Natural killer cell treated with Interleukin-12 subunit alpha and Interleukin-12 subunit beta and Interleukin-15 and Interleukin-18, amount 100 ng/mL, for 72 hours (primary cell): ENCODE measurements around the gene MAP4K5. TPM values are rescaled to one million over a fixed set of nuclear protein-coding genes. Genes with fewer than 3 reads are reported as not detected.

ENCODE experiments used
- ATAC-seq, 2 donors: fragments of 150-1000 bp; cut with Tn5 transposase in 1 of 2; sonication (Bioruptor Pico), chemical (Tn5 transposase) in 1 of 2; 2 replicates each; pipeline ENCODE4 v1.10.0; 2021
- DNase-seq: peaks from one replicate; pipeline ENCODE4 v3.0.0; 2022; ENCODE audit warnings: low spot score
- H3K27ac Mint-ChIP-seq, 2 donors: 1 replicate in 1 of 2; 2 replicates in 1 of 2; pipeline ENCODE4 v1.8.0; 2022; ENCODE audit warnings: mixed read lengths in 2 of 2, mild to moderate bottlenecking in 1 of 2, moderate library complexity in 1 of 2
- H3K27me3 Mint-ChIP-seq, 2 donors: 1 replicate in 1 of 2; 2 replicates in 1 of 2; pipeline ENCODE4 v1.8.0; 2022; ENCODE audit warnings: mixed read lengths in 2 of 2
- H3K36me3 Mint-ChIP-seq: one replicate; pipeline ENCODE4 v1.8.0; 2022; ENCODE audit warnings: mixed read lengths
- H3K4me1 Mint-ChIP-seq, 2 donors: 1 replicate in 1 of 2; 2 replicates in 1 of 2; pipeline ENCODE4 v1.8.0; 2022; ENCODE audit warnings: low read depth in 2 of 2, mixed read lengths in 2 of 2, mild to moderate bottlenecking in 1 of 2
- H3K4me3 Mint-ChIP-seq: one replicate; pipeline ENCODE4 v1.8.0; 2022; ENCODE audit warnings: mixed read lengths
- H3K9me3 Mint-ChIP-seq: 2 replicates; pipeline ENCODE4 v1.8.0; 2022; ENCODE audit warnings: mixed read lengths
- total RNA-seq, 2 donors: library from RNA; stranded (reverse); gene quantifications; one replicate each; pipeline ENCODE4 v1.2.3, GENCODE V29; 2022

Gene MAP4K5
- total RNA-seq, 2 donors from 2014 or later = 48.7 to 59.3 TPM

- Mint-ChIP-seq H3K4me3 (peak overlapping the region; percentile 79), H3K4me1 (peaks cover 10 to 15% of the 10 kb centered on the region in 2 donors), H3K9me3 (no peaks in the 10 kb centered on the region), H3K27ac (peak overlapping the region; percentile 14 to 69), H3K36me3 (no peaks in the 10 kb centered on the region), H3K27me3 (peaks cover 0 to 2% of the 10 kb centered on the region in 2 donors)
- ATAC-seq = no peak
- DNase-seq = no peak
These were observed 134.8 kb downstream of the MAP4K5 start for GRCh38 chr14:50397390-50398188.

GRCh38 chr14:50396631-50397389, 135.6 kb downstream of the MAP4K5 start, which contains the start of gene CDKL1:
TSS of gene CDKL1 (minus strand) at chr14:50396881. CDS start at chr14:50395868, 1,013 bp downstream.
- H3K9me3 Mint-ChIP-seq = no peaks in the 10 kb centered on the region
- H3K36me3 Mint-ChIP-seq = no peaks in the 10 kb centered on the region

GRCh38 chr14:50395448-50395847, 136.9 kb downstream of the MAP4K5 start:
- peaks cover 10 to 15% of the 10 kb centered on the region in 2 donors for H3K4me1 Mint-ChIP-seq
- DNase-seq (no peak), ATAC-seq (no peak)
- peaks cover 0 to 2% of the 10 kb centered on the region in 2 donors for H3K27me3 Mint-ChIP-seq
- H3K9me3 Mint-ChIP-seq = no peaks in the 10 kb centered on the region
- H3K4me3 Mint-ChIP-seq = peak overlapping the region; percentile 89
- no peaks in the 10 kb centered on the region for H3K36me3 Mint-ChIP-seq
- H3K27ac Mint-ChIP-seq = no peak overlapping the region

More at GRCh38 chr14:50396631-50397389, 135.6 kb downstream of the MAP4K5 start, which contains the start of gene CDKL1:
- peaks cover 10 to 15% of the 10 kb centered on the region in 2 donors for H3K4me1 Mint-ChIP-seq
- peak within 1 kb of the TSS; percentile 14 to 75 for H3K27ac Mint-ChIP-seq
- peak; percentile 75 for DNase-seq
- peak within 1 kb of the TSS; percentile 89 for H3K4me3 Mint-ChIP-seq
- ATAC-seq = peak; percentile 87 to 90
- peaks cover 0 to 2% of the 10 kb centered on the region in 2 donors for H3K27me3 Mint-ChIP-seq

GRCh38 chr14:50394713-50395112, 137.7 kb downstream of the MAP4K5 start:
- no peaks in the 10 kb centered on the region for H3K36me3 Mint-ChIP-seq
- H3K27me3 Mint-ChIP-seq = peaks cover 0 to 2% of the 10 kb centered on the region in 2 donors
- DNase-seq = no peak
- ATAC-seq = no peak
- H3K4me1 Mint-ChIP-seq = peaks cover 10 to 15% of the 10 kb centered on the region in 2 donors
- no peak overlapping the region for H3K4me3 Mint-ChIP-seq
- H3K9me3 Mint-ChIP-seq = no peaks in the 10 kb centered on the region
- H3K27ac Mint-ChIP-seq = no peak overlapping the region

- Mint-ChIP-seq H3K36me3 (no peaks in the 10 kb centered on the region), H3K9me3 (no peaks in the 10 kb centered on the region), H3K4me1 (no peaks in the 10 kb centered on the region), H3K27ac (no peak overlapping the region), H3K27me3 (no peaks in the 10 kb centered on the region), H3K4me3 (no peak overlapping the region)
- ATAC-seq = no peak
- DNase-seq = no peak
These were observed 142.5 kb downstream of the MAP4K5 start for GRCh38 chr14:50389668-50390441.

- no peaks in the 10 kb centered on the region for H3K4me1 Mint-ChIP-seq
- no peaks in the 10 kb centered on the region for H3K36me3 Mint-ChIP-seq
- ATAC-seq (no peak), DNase-seq (no peak)
- H3K4me3 Mint-ChIP-seq = no peak overlapping the region
- no peak overlapping the region for H3K27ac Mint-ChIP-seq
- H3K9me3 Mint-ChIP-seq = no peaks in the 10 kb centered on the region
- no peaks in the 10 kb centered on the region for H3K27me3 Mint-ChIP-seq
These were observed 144.0 kb downstream of the MAP4K5 start for GRCh38 chr14:50388256-50388931.

GRCh38 chr14:50387548-50387947, 144.8 kb downstream of the MAP4K5 start:
- Mint-ChIP-seq H3K4me3 (no peak overlapping the region), H3K27me3 (no peaks in the 10 kb centered on the region), H3K36me3 (no peaks in the 10 kb centered on the region), H3K4me1 (no peaks in the 10 kb centered on the region), H3K9me3 (no peaks in the 10 kb centered on the region), H3K27ac (no peak overlapping the region)
- no peak for DNase-seq
- ATAC-seq = no peak

GRCh38 chr14:50383618-50384225, 148.6 kb downstream of the MAP4K5 start:
- no peak overlapping the region for H3K27ac Mint-ChIP-seq

GRCh38 chr14:50381823-50382287, 150.5 kb downstream of the MAP4K5 start:
- Mint-ChIP-seq H3K9me3 (no peaks in the 10 kb centered on the region), H3K27ac (no peak overlapping the region), H3K27me3 (no peaks in the 10 kb centered on the region), H3K36me3 (no peaks in the 10 kb centered on the region), H3K4me1 (no peaks in the 10 kb centered on the region), H3K4me3 (no peak overlapping the region)
- no peak for DNase-seq
- no peak for ATAC-seq

More at GRCh38 chr14:50383618-50384225, 148.6 kb downstream of the MAP4K5 start:
- Mint-ChIP-seq H3K4me1 (no peaks in the 10 kb centered on the region), H3K4me3 (no peak overlapping the region), H3K27me3 (no peaks in the 10 kb centered on the region), H3K9me3 (no peaks in the 10 kb centered on the region), H3K36me3 (no peaks in the 10 kb centered on the region)
- DNase-seq = no peak
- ATAC-seq = no peak

- Mint-ChIP-seq H3K4me1 (no peaks in the 10 kb centered on the region), H3K27ac (no peak overlapping the region), H3K36me3 (no peaks in the 10 kb centered on the region), H3K4me3 (no peak overlapping the region), H3K27me3 (no peaks in the 10 kb centered on the region), H3K9me3 (no peaks in the 10 kb centered on the region)
- ATAC-seq (no peak), DNase-seq (no peak)
These were observed 151.4 kb downstream of the MAP4K5 start for GRCh38 chr14:50381008-50381407.

GRCh38 chr14:50380455-50380854, 151.9 kb downstream of the MAP4K5 start:
- H3K36me3 Mint-ChIP-seq = no peaks in the 10 kb centered on the region
- H3K4me1 Mint-ChIP-seq = no peaks in the 10 kb centered on the region
- ATAC-seq (no peak), DNase-seq (no peak)
- H3K4me3 Mint-ChIP-seq = no peak overlapping the region
- no peak overlapping the region for H3K27ac Mint-ChIP-seq
- H3K9me3 Mint-ChIP-seq = no peaks in the 10 kb centered on the region
- H3K27me3 Mint-ChIP-seq = no peaks in the 10 kb centered on the region

GRCh38 chr14:50379563-50379962, 152.8 kb downstream of the MAP4K5 start:
- DNase-seq = no peak
- no peak overlapping the region for H3K4me3 Mint-ChIP-seq
- no peaks in the 10 kb centered on the region for H3K27me3 Mint-ChIP-seq
- no peak for ATAC-seq
- no peak overlapping the region for H3K27ac Mint-ChIP-seq
- no peaks in the 10 kb centered on the region for H3K4me1 Mint-ChIP-seq
- H3K36me3 Mint-ChIP-seq = no peaks in the 10 kb centered on the region
- no peaks in the 10 kb centered on the region for H3K9me3 Mint-ChIP-seq
